Stimulated activated CD8-positive, alpha-beta memory T cell treated with anti-CD3 and anti-CD28 coated beads, Interleukin-7, amount 100 ng/mL, for 4 hours (primary cell): ENCODE results near the gene GRK2.
"Not testable (repeated sequence)": the region's sequence is repeated elsewhere in the genome, so short reads cannot be mapped to it uniquely, and the experiment has no call there.

Experiments
- DNase-seq, 2 donors: peaks; one replicate each; pipeline ENCODE4 v3.0.0-alpha.2; 2020; ENCODE audit warnings: low read depth in 2 of 2

The GRK2 gene

DNA sequence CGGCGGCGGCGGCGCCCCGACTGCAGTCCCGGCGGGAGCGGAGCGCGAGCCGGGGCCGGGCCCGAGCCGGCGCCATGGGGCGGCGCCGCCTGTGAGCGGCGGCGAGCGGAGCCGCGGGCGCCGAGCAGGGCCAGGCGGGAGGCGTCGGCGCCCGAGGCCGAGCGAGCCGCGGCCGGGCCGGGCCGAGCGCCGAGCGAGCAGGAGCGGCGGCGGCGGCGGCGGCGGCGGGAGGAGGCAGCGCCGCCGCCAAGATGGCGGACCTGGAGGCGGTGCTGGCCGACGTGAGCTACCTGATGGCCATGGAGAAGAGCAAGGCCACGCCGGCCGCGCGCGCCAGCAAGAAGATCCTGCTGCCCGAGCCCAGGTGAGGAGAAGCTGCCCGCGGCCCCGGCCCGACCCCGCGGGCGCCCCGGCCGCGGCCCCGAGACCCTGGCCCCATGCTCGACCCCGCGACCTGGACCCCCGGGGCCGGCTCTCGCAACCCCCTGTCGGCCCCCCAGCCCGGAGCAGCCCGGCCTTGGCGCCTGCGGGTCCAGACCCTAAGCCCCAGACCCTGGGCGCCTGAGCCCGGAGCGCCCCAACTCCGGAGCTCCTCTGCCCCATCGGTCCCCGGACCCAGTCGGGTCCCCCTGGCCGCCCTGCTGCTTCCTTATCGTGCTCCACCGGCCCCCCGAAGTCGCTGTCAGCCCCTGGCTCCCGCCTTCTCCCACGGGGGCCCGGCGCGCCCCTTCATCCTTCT lies at the start of gene GRK2:
Gene GRK2 (plus strand): TSS at position 25 of the 739 bp plus-strand sequence. CDS start 227 bp downstream, at position 252.
- DNase-seq = no peak

DNA sequence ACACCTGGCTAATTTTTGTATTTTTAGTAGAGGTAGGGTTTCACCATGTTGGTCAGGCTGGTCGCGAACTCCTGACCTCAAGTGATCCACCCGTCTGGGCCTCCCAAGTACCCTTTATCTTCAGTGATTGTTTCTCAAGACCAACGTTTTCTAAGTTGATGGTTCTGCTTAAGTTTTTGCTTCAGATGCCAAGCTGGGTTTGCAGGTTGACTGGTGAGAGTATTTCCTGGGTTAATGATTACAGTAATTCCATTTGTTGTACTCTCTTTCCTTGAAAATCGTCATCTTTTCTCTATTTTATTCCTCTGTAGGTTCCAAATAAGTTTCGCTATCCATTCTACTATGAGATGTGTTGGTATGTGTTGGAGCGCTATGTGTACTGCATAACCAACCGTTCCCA lies 38.5 kb upstream of the GRK2 start:
- no peak for DNase-seq

- DNase-seq = no peak
Observed at GRCh38 chr11:67230406-67230805, 35.9 kb upstream of the GRK2 start.

DNA sequence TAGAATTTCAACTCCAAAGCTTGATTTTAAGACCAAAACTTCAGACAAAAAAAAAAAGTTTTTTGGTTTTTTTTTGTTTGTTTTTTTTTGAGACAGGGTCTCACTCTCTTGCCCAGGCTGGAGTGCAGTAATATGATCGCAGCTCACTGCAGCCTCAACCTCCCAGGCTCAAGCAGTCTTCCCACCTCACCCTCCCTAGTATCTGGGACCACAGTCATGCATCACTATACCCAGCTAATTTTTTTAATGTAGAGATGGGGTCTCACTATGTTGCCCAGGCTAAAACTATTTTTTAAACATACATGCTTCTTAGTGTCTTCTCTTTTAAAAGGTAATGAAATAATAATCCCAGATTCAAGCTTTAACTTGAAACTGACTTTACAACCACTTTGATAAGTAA lies 35.4 kb upstream of the GRK2 start:
- no peak for DNase-seq

GRCh38 chr11:67233584-67234190 lies 32.6 kb upstream of the GRK2 start:
- no peak for DNase-seq

GRCh38 chr11:67234571-67234970 lies 31.7 kb upstream of the GRK2 start:
- not testable (repeated sequence) for DNase-seq

DNA sequence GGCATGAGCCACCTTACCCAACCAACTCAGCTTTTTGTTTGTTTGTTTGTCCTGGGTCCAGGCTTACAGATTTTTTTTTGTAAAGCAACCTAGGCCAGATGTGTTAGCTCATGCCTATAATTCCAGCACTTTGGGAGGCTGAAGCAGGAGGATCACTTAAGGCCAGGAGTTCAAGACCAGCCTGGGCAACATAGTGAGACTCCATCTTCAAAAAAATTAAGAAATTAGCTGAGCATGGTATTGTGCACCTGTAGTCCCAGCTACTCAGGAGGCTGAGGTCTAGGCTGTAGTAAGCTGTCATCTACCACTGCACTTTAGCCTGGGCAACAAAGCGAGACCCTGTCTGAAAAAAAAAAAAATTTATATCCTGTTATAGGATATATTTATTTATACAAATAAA lies 28.7 kb upstream of the GRK2 start:
- no peak for DNase-seq

DNA sequence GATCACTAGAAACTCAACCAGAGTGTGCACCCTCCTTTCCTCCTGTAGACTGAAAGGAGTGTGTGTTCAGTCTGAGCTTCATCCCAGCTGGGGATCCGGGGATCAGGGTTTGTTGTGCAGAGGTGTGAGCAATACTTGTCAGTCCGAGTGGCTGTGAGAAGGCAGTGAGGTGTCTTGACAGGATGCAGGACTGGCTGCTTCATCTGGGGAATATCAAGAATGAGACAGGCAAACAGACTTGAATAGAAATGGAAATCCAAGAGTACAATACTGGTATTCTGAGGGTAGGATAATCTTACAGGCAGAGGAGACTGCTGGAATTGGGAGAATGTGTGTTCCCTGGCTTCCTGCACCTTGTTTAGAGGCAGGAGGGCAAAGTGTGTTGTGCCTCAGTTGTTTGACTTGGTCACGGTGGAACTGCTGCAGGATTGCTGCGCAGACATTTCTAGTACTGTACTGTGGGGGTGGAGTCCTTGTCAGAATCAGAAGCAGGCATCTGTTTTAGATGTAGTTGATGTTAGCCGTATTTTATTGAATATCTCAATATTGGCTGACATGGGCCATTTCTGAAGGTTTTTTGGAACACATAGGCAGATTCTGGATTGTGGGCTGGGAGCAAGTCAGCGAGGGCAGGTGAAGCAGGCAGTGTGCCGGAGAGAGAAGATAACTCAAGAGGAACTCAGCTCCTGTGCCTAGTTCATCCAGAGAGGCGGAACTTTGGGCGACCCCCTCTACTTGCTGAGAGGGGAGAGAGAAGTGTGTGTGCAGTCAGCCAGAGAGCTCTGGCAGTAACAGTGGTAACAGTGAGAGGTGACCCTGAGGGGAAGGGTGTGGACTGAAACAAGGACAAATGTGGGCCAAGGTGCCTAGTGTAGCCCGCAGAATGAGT lies 27.1 kb upstream of the GRK2 start:
- no peak for DNase-seq

DNA sequence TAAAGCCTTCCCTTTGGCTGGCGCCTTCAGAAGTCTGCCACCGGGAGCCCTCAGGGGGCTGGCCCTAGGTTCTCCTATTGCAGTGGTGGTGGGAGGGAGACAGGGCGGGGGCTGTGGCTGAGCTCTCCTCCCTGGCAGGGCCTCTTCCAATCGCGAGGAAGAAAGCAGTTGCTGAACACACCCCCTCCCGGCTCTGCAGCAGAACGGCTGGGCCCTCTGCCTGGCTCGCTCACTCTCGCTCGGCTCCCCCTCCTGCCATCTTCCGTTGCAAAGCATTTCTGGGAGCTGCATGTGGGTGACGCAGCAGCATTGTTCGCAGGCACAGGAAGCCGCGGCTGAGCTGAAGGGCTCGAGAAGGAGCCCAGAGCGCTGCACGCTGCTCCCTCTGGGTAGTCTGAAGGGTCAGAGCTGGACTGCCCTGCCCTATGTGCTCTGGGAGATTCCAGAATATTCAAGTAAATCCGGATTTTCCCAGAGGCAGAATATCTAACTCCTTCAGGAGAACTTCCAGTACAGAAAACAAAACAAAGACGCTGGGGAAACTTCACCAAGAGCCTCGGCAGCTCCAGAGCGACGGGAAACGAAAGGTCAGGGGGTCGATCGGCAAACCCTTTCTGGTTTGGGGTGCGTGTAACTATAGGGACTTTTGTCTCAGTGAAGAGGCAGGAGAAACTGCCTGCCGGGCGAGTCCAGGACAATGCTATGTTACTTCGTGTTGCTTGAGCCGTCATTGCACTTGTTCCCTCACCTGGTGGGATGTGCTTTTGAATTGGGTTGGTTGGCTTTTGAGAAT lies 26.3 kb upstream of the GRK2 start:
- peak; percentile 94 to 95 for DNase-seq

- DNase-seq = peak; percentile 64
Observed at GRCh38 chr11:67240576-67241389, 25.5 kb upstream of the GRK2 start.

DNA sequence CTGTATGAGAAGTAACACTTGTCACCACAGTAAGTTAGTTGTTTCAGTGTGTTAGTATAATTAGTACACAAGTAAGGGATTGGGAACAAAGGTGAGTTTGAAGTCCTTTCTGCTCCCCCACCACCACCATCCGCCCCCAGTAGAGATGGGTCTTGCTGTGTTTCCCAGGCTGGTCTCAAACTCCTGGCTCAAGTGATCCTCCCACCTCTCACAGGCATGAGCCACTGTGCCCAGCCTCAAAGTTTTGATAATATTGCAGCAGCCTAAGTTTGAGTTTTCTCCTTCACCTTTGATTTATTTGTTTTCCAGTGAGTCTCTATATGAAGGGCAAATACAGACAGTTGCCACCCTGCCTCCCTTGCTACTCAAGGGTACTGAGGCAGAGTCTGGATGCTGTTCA lies 23.7 kb upstream of the GRK2 start:
- DNase-seq = no peak

- no peak for DNase-seq
Observed at GRCh38 chr11:67243051-67243450, 23.2 kb upstream of the GRK2 start.

DNA sequence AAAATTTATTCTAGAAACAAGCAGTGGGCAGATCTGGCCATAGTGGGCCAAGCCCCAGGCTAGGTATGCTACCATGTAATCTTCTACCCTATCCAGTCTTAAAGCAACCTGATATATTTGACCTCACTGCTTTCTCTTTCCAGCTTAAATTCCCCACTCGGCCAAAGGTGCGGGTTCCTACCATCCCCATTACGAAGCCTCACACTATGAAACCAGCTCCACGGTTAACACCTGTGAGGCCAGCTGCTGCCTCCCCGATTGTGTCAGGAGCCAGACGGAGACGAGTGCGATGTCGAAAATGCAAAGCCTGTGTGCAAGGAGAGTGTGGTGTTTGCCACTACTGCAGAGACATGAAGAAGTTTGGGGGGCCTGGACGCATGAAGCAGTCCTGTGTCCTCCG lies 21.2 kb upstream of the GRK2 start:
- no peak for DNase-seq

- no peak for DNase-seq
Observed at GRCh38 chr11:67247946-67248550, 18.2 kb upstream of the GRK2 start.

GRCh38 chr11:67248653-67249052 lies 17.6 kb upstream of the GRK2 start:
- no peak for DNase-seq

DNA sequence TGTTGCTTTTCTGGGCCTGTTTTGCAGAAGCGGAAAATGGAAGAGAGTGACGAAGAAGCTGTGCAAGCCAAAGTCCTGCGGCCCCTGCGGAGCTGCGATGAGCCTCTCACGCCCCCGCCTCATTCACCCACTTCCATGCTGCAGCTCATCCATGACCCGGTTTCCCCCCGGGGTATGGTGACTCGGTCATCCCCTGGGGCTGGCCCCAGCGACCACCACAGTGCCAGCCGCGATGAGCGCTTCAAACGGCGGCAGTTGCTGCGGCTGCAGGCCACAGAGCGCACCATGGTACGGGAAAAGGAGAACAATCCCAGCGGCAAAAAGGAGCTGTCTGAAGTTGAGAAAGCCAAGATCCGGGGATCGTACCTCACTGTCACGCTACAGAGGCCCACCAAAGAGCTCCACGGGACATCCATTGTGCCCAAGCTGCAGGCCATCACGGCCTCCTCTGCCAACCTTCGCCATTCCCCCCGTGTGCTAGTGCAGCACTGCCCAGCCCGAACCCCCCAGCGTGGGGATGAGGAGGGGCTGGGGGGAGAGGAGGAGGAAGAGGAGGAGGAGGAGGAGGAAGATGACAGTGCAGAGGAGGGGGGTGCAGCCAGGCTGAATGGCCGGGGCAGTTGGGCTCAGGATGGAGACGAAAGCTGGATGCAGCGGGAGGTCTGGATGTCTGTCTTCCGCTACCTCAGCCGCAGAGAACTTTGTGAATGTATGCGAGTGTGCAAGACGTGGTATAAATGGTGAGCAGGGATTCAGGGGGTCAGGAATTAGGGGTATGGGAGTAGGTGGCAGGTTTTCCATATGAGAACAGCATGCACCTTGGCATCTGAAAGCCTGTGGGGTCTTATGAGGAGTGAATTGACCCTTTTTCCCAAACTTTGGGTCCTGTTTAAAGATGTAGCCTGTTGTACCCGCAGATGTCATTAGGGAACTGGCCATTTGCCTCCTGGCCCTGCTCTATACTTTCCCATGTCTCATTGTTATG lies 15.9 kb upstream of the GRK2 start:
- no peak for DNase-seq

- DNase-seq = no peak
Observed at GRCh38 chr11:67251841-67252240, 14.4 kb upstream of the GRK2 start.

- no peak for DNase-seq
Observed at GRCh38 chr11:67252831-67253239, 13.4 kb upstream of the GRK2 start.
